ENCODE measurements around the gene MLXIP.

The MLXIP gene

DNA sequence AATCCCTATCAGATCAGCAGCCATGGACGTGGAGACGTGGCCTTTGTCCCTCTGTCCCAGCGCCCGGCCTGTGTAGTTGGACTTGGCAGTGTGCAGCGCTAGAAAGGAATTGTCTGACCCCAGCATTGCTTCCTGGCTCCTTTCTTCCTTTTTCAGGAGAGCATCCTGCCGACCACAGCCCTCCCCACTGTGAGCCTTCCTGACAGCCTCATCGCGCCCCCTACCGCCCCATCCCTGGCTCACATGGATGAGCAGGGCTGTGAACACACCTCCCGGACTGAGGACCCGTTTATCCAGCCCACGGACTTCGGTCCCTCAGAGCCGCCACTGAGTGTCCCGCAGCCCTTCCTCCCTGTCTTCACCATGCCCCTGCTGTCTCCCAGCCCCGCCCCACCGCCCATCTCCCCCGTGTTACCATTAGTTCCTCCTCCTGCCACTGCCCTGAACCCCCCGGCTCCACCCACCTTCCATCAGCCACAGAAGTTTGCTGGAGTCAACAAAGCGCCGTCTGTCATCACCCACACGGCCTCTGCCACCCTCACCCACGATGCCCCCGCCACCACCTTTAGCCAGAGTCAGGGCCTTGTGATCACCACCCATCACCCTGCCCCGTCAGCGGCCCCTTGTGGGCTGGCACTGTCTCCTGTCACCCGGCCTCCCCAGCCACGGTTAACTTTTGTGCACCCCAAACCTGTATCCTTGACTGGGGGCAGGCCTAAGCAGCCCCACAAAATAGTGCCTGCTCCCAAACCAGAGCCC lies 54.8 kb downstream of the MLXIP start (continued):
- TF ChIP-seq ZNF449 (tag by site-specific recombination; IDR thresholded peaks at IDR 0.05) (no peak), TRIM28 (IDR thresholded peaks at IDR 0.05; ENCODE audit: borderline replicate concordance, low read length) (no peak)

DNA sequence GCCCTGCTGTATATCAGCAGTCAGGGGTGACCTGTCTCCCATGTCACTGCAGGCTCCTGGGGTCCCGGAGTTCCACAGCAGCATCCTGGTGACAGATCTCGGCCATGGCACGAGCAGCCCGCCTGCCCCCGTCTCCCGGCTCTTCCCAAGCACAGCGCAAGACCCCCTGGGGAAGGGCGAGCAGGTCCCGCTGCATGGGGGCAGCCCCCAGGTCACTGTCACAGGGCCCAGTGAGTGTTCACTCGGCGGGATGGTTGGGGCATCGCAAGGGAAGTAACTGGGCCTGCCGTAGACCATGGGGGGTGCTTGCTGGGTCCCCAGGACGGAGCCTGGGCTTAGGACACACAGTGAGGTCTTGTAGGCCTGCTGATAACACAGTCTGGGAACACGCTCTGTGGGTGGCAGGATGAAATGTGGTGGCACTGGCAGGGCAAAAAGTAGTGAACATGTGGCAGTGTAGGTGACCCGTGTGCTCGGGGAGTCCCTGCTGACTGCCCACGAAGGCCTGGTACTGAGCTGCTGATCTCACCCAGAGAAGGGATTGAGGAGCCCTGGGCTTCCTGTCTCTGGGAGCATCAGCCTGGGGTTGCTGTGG lies 57.0 kb downstream of the MLXIP start:
- Histone ChIP-seq H3K9me3 (ENCODE audit: control insufficient read depth, insufficient read depth, low read depth, low read length) (no peaks in the 10 kb centered on the region), H3K4me1 (ENCODE audit: control insufficient read depth, insufficient read depth, low read length) (no peaks in the 10 kb centered on the region), H3K4me3 (ENCODE audit: low read depth, low read length) (no peak overlapping the region), H3K36me3 (ENCODE audit: control insufficient read depth in 2 of 2, insufficient read depth in 1 of 2, low read length in 2 of 2) (peaks cover 8 to 74% of the 10 kb centered on the region in 2 experiments; a peak in 2 of 3 replicates), H3K27ac (ENCODE audit: extremely low read depth, low read depth, low read length) (no peak overlapping the region)
- ChIA-PET CTCF (no interaction called here), POLR2A (no interaction called here)
- no peak for TF ChIP-seq REST (tag by site-specific recombination; IDR thresholded peaks at IDR 0.05)
- TF ChIP-seq ZNF26 (tag by site-specific recombination; IDR thresholded peaks at IDR 0.05) = no peak
- TF ChIP-seq, protein P1, sequence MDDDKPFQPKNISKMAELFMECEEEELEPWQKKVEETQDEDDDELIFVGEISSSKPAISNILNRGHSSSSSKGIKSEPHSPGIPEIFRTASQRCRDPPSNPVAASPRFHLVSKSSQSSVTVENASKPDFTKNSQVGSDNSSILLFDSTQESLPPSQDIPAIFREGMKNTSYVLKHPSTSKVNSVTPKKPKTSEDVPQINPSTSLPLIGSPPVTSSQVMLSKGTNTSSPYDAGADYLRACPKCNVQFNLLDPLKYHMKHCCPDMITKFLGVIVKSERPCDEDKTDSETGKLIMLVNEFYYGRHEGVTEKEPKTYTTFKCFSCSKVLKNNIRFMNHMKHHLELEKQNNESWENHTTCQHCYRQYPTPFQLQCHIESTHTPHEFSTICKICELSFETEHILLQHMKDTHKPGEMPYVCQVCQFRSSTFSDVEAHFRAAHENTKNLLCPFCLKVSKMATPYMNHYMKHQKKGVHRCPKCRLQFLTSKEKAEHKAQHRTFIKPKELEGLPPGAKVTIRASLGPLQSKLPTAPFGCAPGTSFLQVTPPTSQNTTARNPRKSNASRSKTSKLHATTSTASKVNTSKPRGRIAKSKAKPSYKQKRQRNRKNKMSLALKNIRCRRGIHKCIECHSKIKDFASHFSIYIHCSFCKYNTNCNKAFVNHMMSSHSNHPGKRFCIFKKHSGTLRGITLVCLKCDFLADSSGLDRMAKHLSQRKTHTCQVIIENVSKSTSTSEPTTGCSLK (tag by site-specific recombination; IDR thresholded peaks at IDR 0.05) = no peak
- TF ChIP-seq ZBTB7A (tag by site-specific recombination; IDR thresholded peaks at IDR 0.05; ENCODE audit: low read depth) = no peak
- TF ChIP-seq ZNF530 (tag by site-specific recombination; IDR thresholded peaks at IDR 0.05; ENCODE audit: low read depth) = no peak
- TF ChIP-seq ZNF629 (tag by site-specific recombination; IDR thresholded peaks at IDR 0.05) = no peak
- TF ChIP-seq ZNF302 (tag by site-specific recombination; IDR thresholded peaks at IDR 0.05; ENCODE audit: low read depth) = no peak
- no peak for TF ChIP-seq ZFP3 (tag by site-specific recombination; IDR thresholded peaks at IDR 0.05; ENCODE audit: low read depth)

DNA sequence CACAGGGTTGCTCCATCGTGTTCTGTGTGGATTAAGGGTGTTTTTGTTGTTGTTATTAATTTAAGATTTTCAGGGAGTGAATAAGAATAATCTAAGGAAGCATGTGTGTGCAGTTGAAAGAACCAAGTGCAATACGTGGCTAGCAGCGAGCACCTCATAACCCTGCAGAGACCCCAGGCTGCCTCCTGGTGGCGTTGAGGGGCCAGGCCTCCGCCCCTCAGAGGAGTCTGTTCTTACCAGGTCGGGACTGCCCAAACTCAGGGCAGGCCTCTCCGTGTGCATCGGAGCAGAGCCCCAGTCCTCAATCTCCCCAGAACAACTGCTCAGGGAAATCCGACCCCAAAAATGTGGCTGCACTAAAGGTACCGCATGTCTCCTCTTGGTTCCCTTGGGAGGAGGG lies 58.7 kb downstream of the MLXIP start:
- H3K4me3 ChIP-seq (ENCODE audit: low read depth, low read length) = no peak overlapping the region
- H3K9me3 ChIP-seq (ENCODE audit: control insufficient read depth, insufficient read depth, low read depth, low read length) = no peaks in the 10 kb centered on the region
- POLR2A ChIA-PET = no interaction called here
- no peak overlapping the region for H3K27ac ChIP-seq (ENCODE audit: extremely low read depth, low read depth, low read length)
- peaks cover 0 to 80% of the 10 kb centered on the region in 2 experiments; a peak in 2 of 3 replicates for H3K36me3 ChIP-seq (ENCODE audit: control insufficient read depth in 2 of 2, insufficient read depth in 1 of 2, low read length in 2 of 2)
- H3K4me1 ChIP-seq (ENCODE audit: control insufficient read depth, insufficient read depth, low read length) = no peaks in the 10 kb centered on the region
- CTCF ChIA-PET = interaction anchor here (0.7 to 1.1 kb wide), 2 partner anchors 20 to 33 kb away, joined by 3 to 5 read pairs; no protein-coding TSS in a partner anchor
- TF ChIP-seq ZNF555 (tag by site-specific recombination; conservative IDR thresholded peaks at IDR 0.05) (no peak), ZNF239 (tag by site-specific recombination; IDR thresholded peaks at IDR 0.05) (no peak), SP2 (tag by site-specific recombination; IDR thresholded peaks at IDR 0.05) (no peak), KLF10 (tag by site-specific recombination; IDR thresholded peaks at IDR 0.05) (no peak), ZNF24 (tag by site-specific recombination; IDR thresholded peaks at IDR 0.05) (no peak), SALL2 (tag by site-specific recombination; IDR thresholded peaks at IDR 0.05; ENCODE audit: borderline replicate concordance) (no peak), ZNF658 (tag by site-specific recombination; IDR thresholded peaks at IDR 0.05) (no peak), REPIN1 (tag by site-specific recombination; IDR thresholded peaks at IDR 0.05; ENCODE audit: low read depth) (no peak), ZNF513 (tag by site-specific recombination; IDR thresholded peaks at IDR 0.05) (no peak), KLF16 (tag by site-specific recombination; IDR thresholded peaks at IDR 0.05) (no peak)

Measured in HEK293 (cell line).